Right kidney (tissue), 1 donor: ENCODE data around the gene EMID1.
A peak's percentile ranks its signal among the peaks of the same experiment; 100 is the strongest.
"Not testable (repeated sequence)": the region's sequence is repeated elsewhere in the genome, so short reads cannot be mapped to it uniquely, and the experiment has no call there.

Experiments used
- DNase-seq: peaks from one replicate; pipeline ENCODE4 v3.0.0-alpha.2; 2016

Gene EMID1

GRCh38 chr22:29226351-29226981 lies 20.8 kb downstream of the EMID1 start:
- no peak for DNase-seq

GRCh38 chr22:29230972-29231875 lies 25.5 kb downstream of the EMID1 start:
- DNase-seq: no peak

GRCh38 chr22:29231971-29232959 lies 26.6 kb downstream of the EMID1 start:
- no peak for DNase-seq

- no peak for DNase-seq
Measured at GRCh38 chr22:29233277-29233877, 27.7 kb downstream of the EMID1 start.

DNA sequence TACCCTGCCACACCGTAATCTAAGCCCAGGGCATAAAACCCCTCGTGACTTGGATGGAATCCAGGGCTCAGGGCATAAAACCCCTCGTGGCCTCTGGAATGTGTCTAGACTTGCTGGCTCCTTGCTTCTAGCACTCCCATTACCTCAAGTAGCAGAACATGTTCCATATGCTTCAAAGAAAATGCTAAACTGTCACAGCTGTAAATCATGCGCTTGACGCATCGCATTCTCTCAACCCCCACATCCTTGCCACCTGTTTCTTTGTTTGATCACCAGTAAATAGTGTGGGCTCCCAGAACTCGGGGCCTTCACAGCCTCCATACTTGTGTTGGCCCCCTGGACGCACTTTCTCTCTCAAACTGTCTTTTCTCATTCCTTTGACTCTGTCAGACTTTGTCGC lies 34.8 kb downstream of the EMID1 start:
- DNase-seq: not testable (repeated sequence)

DNA sequence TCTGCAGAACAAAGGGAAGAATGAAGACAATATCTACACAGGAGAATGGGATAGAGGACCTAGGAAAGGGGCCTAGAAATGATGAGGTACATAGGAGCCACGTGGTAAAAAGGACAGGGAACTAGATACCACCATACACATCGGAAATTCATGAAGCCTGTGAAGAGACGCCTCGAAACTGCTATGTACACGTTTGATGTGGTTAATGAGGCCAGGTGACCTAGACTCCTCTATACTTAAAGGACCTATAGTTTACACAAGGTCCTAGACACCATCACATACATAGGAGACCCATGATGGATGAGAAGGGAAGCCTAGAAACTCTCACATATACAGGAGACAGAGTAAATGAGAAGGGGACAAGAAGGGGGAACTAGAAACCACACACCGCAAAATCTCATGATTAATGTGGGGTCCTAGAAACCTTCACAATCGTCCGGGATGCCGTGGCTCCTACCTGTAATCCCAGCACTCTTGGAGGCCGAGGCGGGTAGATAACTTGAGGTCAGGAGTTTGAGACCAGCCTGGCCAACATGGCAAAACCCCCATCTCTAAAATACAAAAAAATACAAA lies 38.3 kb downstream of the EMID1 start:
- DNase-seq: no peak

- DNase-seq: no peak
Measured at GRCh38 chr22:29244785-29245625, 39.3 kb downstream of the EMID1 start.

- DNase-seq: peak; percentile 47
Measured at GRCh38 chr22:29245626-29246385, 40.1 kb downstream of the EMID1 start.

- not testable (repeated sequence) for DNase-seq
Measured at GRCh38 chr22:29247891-29248290, 42.2 kb downstream of the EMID1 start.

DNA sequence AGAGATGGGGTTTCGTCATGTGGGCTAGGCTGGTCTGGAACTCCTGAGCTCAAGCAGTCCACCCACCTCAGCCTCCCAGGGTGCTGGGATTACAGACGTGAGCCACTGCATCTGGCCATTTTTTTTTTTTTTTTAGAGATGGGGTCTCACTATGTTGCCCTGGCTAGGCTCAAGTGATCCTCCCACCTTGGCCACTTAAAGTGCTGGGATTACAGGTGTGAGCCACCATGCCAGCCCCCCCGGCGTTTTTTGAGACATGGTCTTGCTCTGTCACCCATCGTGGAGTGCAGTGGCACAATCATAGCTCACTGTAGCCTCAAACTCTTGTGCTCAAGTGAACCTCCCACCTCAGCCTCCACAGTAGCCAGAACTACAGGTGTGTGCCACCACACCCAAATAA lies 45.6 kb downstream of the EMID1 start:
- no peak for DNase-seq

- no peak for DNase-seq
Measured at GRCh38 chr22:29251981-29252911, 46.5 kb downstream of the EMID1 start.

DNA sequence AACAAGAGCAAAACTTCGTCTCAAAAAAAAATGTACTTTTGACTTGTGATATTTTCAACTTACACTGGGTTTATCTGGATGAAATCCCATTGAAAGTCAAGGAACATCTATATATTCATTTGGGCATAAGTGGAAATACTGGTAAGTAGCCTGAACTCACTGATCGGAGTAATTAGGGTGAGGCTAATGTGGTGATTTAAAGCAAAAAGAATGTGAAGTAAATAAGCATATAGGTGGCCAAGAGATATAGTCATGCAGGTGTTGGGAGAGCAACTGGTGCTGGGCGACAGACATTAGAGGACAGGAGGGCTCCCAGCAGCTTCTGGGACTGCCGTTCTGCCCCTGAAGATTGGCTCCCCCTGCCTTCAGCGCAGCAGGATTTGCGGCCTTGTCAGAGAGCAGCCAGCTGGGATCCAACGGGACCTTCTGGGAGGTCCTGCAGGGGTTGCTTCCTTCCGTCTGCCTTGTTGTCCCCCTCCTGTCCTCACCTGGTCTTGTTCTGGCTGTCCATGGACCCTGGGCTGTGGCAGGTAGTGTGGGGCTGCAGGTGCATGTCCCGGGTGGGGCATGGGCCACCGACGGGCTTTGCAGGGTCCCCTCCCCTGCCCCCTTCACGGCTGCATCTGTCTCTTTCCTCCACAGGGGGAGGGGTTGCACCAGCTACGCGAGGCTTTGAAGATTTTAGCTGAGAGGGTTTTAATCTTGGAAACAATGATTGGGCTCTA lies 48.0 kb downstream of the EMID1 start:
- DNase-seq: no peak

DNA sequence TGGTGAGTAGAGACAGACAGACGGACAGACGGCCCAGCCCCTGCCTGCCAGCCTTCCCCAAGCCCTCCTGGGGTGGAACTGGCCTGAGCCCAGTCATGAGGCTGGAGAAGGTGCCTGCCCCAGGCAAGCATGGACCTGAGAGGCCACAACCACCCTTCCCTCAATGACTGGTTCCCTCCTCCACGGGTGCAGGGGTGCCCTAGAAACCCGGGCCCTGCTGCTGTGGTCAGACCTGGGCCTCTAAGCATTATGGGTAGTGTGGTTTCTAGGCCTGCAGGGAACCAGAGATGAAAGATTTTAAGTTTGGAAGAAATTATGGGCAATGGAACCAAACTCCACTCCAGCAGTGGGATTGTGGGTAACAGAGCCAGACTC lies 48.6 kb downstream of the EMID1 start:
- no peak for DNase-seq

GRCh38 chr22:29255064-29255621 lies 49.4 kb downstream of the EMID1 start:
- no peak for DNase-seq

DNA sequence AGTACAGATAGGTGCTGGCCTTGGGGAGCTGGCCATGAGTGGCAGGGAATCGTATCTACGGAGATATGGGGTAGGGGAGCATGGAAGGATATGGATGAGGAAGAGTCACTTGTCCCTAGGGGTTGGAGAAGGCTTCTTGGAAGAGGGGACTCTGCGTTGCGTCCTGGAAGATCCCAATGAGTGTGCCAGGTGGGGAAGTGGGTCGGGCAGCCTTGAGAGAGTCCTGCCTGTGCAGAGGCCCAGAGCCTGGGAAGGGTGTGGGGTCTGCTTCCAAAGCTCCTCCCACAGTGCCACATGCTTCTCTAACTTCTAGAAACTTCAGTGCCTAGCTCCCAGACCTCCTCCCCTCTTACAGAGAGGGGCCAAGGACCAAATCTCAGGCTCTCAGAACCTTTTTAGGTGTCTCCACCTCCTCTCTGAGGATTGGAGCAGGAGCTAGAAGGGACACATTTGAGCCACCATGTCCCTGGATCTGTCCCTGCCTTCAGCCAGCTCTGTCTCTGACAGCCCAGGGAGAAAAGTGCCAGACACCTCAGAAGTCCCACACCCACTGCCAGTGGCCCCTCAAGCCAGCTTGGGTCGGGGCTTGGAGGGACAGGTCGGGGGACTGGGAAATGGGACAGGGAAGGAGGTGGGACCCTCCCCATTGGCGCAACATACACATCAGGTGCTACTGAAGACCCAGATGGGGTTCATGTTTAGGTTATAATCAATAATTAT lies 51.1 kb downstream of the EMID1 start:
- no peak for DNase-seq

DNA sequence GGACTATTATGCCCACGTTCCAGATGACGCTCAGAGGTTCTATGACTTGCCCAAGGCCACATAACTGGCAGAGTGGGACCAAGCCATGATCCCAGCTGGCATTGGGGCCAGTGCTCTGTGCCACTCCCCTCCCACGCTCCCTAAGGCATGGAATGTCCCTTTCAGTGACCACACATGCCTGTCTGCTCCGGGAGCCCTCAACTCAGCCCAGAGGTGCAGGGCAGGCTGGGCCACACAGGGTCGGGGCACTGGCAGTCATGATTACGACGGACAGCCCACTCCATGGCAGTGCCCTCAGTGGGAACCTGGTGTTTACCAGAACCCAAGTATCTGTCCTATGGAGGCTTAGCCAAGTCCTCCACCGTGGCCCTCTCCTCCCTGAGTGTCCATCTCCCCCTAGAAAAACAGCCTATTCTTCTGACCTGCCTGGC lies 52.1 kb downstream of the EMID1 start:
- DNase-seq: no peak
